GM12873 (cell line): Measurements from ENCODE around the gene RTL10.

Experiments
- CTCF ChIP-seq: IDR thresholded peaks from 2 replicates; pipeline ENCODE4 v1.5.1; 2012; ENCODE audit warnings: low read depth, mild to moderate bottlenecking, moderate library complexity, low read length, control low read depth; ENCODE audit not compliant: insufficient read depth; ENCODE audit errors: missing control alignments

RTL10 gene

DNA sequence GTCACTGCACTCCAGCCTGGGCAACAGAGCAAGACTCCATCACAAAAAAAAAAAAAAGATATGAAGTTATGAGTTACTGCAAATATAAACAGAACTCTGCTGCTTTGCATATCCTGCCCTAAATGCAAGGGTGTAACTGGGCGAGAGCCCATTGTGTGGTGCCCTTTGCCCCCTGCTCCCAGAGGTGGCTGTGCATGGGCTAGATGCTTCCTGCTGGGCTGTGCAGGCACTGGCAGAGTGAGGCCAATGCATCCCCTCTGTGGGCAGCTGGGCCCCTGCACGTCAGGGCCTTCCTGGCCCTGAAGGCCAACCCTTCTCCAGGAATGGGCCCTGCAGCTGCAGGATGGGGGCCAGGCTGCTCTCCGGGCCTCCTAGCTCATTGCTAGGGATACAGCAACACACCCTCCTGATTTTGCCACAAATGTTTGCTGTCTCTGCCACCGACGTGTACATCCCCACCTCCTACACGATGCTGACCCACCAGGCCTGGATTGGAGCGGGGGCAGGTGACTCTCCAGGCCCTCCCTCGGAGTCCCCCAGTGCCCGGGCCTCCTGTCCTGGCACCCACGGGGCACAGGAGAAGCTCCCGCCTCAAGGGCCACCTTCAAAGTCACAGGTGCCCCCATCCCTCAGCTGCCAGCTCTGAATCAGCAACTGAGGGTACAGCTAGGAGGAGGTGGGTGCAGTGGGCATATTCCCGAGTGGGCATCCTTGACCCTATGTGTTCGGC, 46.2 kb upstream of the RTL10 start:
- TF ChIP-seq CTCF: no peak

DNA sequence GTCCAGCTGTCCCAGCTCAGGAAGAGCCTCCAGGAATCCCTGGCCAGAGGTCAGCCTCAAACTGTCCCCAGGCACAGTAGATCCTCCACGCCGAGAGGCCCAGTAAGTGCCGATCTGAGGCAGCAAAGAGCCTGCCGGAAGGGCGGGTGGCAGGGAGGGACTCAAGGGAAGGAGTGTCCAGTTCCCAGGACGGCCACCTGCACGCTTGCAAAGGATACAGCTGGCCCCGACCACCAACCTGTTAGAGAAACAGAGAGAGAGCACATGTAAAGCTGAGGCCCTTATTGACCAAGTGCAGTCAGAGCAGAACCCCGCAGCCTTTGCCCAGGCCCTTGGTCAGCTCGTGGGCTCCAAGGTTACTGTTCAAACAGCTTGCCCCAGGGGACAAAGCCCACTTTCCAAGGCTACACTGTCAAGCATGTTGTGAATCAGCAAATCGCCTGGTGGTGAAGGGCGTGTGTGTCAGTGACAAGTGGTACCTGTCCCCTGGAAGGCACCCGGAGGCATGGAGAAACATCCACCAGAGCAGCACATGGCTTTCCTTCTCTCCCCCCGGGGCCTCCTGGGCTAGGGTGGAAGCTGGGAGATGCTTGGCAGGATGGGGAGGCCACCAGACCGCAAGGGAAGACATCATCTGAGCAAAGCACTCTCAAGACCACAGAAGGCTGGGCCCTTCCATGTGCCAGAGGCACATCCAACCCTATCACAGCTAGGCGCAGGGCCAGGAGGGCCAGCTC, 44.3 kb upstream of the RTL10 start:
- TF ChIP-seq CTCF: no peak

GRCh38 chr22:19898145-19898544, 43.5 kb upstream of the RTL10 start:
- no peak for TF ChIP-seq CTCF

- no peak for TF ChIP-seq CTCF
Observed at GRCh38 chr22:19897726-19898125, 43.1 kb upstream of the RTL10 start.

DNA sequence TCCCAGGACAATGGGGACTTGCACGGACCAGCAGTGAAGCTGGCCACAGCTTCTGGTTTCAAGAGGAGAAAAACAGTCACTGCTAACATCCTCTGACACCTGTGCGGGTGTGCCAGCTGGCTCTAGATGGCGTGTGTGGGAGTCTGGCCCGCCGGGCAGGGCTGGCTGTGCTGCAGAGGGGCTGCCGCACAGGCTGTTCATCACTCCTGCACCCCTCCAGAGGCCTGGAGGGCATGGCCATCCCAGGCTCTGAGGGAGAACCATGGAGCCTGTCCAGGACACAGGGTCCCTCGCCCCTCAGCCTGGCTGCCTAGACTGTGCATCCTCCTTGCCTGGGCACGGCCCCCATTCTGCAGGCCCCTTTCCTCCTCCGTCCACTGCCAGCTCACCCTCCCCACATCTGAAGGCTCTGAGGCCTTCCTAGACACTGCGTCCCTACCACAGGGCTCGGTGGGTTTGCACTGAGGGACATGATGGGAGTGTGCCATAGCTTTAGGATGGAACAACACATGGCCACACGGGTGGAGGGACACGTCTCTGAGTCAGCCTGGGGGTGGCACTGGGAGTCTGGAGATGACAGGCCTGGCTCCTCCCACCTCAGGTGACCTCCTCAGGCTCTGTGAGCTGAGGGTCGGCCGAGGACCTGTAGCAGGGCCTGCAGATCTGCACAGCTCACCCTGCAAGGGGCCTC, 42.1 kb upstream of the RTL10 start:
- no peak for TF ChIP-seq CTCF

DNA sequence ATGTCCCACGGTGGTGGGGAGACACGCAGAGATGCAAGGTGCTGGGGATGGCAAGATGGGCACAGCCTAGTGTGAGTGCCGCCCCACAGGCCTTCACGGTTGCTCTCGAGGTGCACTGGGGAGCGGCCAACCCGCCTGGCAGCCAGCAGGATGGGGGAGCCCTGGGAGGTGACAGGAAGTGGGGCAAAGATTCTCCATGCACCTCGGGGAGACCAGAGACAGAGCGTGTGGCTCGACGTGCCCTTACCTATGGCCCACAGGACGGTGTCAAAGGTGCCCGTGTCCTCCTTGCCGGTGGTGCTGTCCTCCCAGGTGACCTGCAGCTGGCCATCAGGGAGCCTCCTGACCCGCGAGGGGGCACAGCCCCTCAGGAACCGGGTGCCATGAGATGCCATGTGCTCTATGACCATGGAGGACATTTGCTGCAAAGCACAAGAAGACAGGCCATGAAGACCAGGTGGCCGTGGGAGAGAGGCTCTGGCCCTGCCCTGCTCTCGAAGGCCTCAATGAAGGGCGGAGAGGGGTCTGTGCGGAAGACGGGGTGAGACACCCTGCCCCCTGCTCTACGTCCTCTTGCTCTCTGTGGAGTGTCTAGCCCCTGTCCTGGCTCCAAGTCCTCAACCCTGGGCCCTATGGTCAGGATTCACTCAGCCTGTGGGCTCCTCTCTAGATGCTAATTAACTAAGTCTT, 40.6 kb upstream of the RTL10 start:
- TF ChIP-seq CTCF: no peak

DNA sequence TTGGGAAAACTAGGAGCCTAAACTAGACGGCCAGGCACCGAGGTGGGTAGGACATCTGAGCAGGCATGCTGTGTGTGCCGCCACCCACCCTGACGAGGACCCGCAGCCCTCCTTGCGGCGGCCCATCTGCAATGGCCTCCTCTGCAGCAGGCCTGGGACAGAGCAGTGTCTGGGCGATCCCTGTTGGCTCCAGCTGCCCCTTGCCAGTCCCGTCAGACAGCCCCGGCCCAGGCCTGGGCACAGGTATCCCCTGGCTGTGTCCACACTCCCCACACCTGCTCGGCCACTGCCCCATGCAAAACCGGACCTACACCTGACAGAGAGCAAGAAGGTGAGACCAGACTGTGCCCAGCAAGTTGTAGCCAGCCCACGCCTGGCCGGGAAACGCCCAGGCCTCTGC, 38.7 kb upstream of the RTL10 start:
- TF ChIP-seq CTCF: no peak
